Activated T-helper 9 cell treated with anti-CD3 and anti-CD28 coated beads, Interleukin-2, amount 50 U/mL, for 16 hours (primary cell): ENCODE results near the gene STH.

Experiments used
- DNase-seq: peaks from one replicate; pipeline ENCODE4 v3.0.0-alpha.2; 2020; ENCODE audit warnings: low read depth

Gene STH

GRCh38 chr17:46047856-46048255, 48.8 kb downstream of the STH start:
- DNase-seq: no peak
